ENCODE measurements around the gene PTPRK.
A peak's percentile ranks its signal among the peaks of the same experiment; 100 is the strongest.

Gene PTPRK

GRCh38 chr6:128525406-128525805 is 5.0 kb upstream of the PTPRK start:
- H3K27ac ChIP-seq = no peak overlapping the region

GRCh38 chr6:128521282-128521632 is 858 bp upstream of the PTPRK start:
- no peaks in the 10 kb centered on the region for H3K9me3 ChIP-seq (ENCODE audit: control insufficient read depth, low read length)
- no peaks in the 10 kb centered on the region for H3K79me2 ChIP-seq
- H3K4me1 ChIP-seq = peaks cover 4% of the 10 kb centered on the region
- peak overlapping the region; percentile 76 for H3K4me3 ChIP-seq (ENCODE audit: low read depth, low read length)
- no peak for TF ChIP-seq CTCF (IDR thresholded peaks at IDR 0.05)
- peak overlapping the region; percentile 84 for H3K4me2 ChIP-seq (ENCODE audit: low read length)
- no peaks in the 10 kb centered on the region for H3K36me3 ChIP-seq (ENCODE audit: control insufficient read depth, insufficient read depth, low read length)
- H2AFZ ChIP-seq = peak overlapping the region; percentile 99
- H3K9ac ChIP-seq = no peak overlapping the region
- H3K27ac ChIP-seq = peak overlapping the region; percentile 74
- H3K27me3 ChIP-seq (ENCODE audit: control insufficient read depth, insufficient read depth, low read length) = no peaks in the 10 kb centered on the region

More at GRCh38 chr6:128525406-128525805, 5.0 kb upstream of the PTPRK start:
- no peaks in the 10 kb centered on the region for H3K9me3 ChIP-seq (ENCODE audit: control insufficient read depth, low read length)
- H3K4me2 ChIP-seq (ENCODE audit: low read length) = no peak overlapping the region
- no peaks in the 10 kb centered on the region for H3K27me3 ChIP-seq (ENCODE audit: control insufficient read depth, insufficient read depth, low read length)
- no peak overlapping the region for H3K4me3 ChIP-seq (ENCODE audit: low read depth, low read length)
- H3K9ac ChIP-seq = no peak overlapping the region
- no peaks in the 10 kb centered on the region for H3K4me1 ChIP-seq
- no peak for TF ChIP-seq CTCF (IDR thresholded peaks at IDR 0.05)
- no peaks in the 10 kb centered on the region for H3K79me2 ChIP-seq
- H3K36me3 ChIP-seq (ENCODE audit: control insufficient read depth, insufficient read depth, low read length) = no peaks in the 10 kb centered on the region
- no peak overlapping the region for H2AFZ ChIP-seq

- Histone ChIP-seq H2AFZ (peak overlapping the region; percentile 99), H3K9ac (peak overlapping the region; percentile 62), H3K27me3 (ENCODE audit: control insufficient read depth, insufficient read depth, low read length) (no peaks in the 10 kb centered on the region), H3K36me3 (ENCODE audit: control insufficient read depth, insufficient read depth, low read length) (no peaks in the 10 kb centered on the region), H3K4me1 (peaks cover 4% of the 10 kb centered on the region), H3K27ac (peak overlapping the region; percentile 88), H3K79me2 (no peaks in the 10 kb centered on the region), H3K4me2 (ENCODE audit: low read length) (peak overlapping the region; percentile 96), H3K9me3 (ENCODE audit: control insufficient read depth, low read length) (no peaks in the 10 kb centered on the region), H3K4me3 (ENCODE audit: low read depth, low read length) (peak overlapping the region; percentile 76)
- TF ChIP-seq CTCF (IDR thresholded peaks at IDR 0.05) = no peak
Measured at GRCh38 chr6:128519931-128520435, 416 bp downstream of the PTPRK start.

GRCh38 chr6:128519132-128519930 is 1.1 kb downstream of the PTPRK start:
- Histone ChIP-seq H3K27me3 (ENCODE audit: control insufficient read depth, insufficient read depth, low read length) (no peaks in the 10 kb centered on the region), H3K9ac (no peak overlapping the region), H3K4me2 (ENCODE audit: low read length) (peak overlapping the region; percentile 96), H3K4me1 (peaks cover 4% of the 10 kb centered on the region), H3K9me3 (ENCODE audit: control insufficient read depth, low read length) (no peaks in the 10 kb centered on the region), H3K79me2 (no peaks in the 10 kb centered on the region), H3K27ac (peak overlapping the region; percentile 88), H3K36me3 (ENCODE audit: control insufficient read depth, insufficient read depth, low read length) (no peaks in the 10 kb centered on the region), H2AFZ (peak overlapping the region; percentile 99), H3K4me3 (ENCODE audit: low read depth, low read length) (peak overlapping the region; percentile 76)
- no peak for TF ChIP-seq CTCF (IDR thresholded peaks at IDR 0.05)

Measured in parathyroid adenoma (tissue), 2 donors.